Left cardiac atrium (tissue), 4 donors: Measurements from ENCODE around the gene CHD3. TPM values are rescaled to one million over a fixed set of nuclear protein-coding genes. Genes with fewer than 3 reads are reported as not detected.
A peak's percentile ranks its signal among the peaks of the same experiment; 100 is the strongest.
"Not testable (repeated sequence)": the region's sequence is repeated elsewhere in the genome, so short reads cannot be mapped to it uniquely, and the experiment has no call there.

ENCODE experiments used
- ATAC-seq, 2 donors: fragments of 200-7000 bp; cut with Tn5 transposase; one replicate each; pipeline ENCODE4 v1.9.1; 2020; ENCODE audit warnings: mild to moderate bottlenecking in 2 of 2, moderate library complexity in 2 of 2
- DNase-seq: peaks from one replicate; pipeline ENCODE4 v3.0.0-alpha.2; 2020
- intact Hi-C, 2 donors: fragments of 100-400 bp; cut with DNase I; formaldehyde crosslinking; loops; one replicate each; pipeline versions ENCODE4 v1.14.1 to v1.15.1; 2022 to 2023
- total RNA-seq, 2 donors: library from RNA; stranded (reverse); fragmentation: NEBNext Ultra II Directional; extraction: Animal tissue kit (Norgen Biotek cat#: 25700); gene quantifications; one replicate each; pipeline ENCODE4 v1.2.1, GENCODE V29; 2021
- donor health status: DM: no; HTN: yes; CAD: no.
- donor health status: DM: no; HTN: yes; CAD: no; lungs with severe emphysema.
- donor health status: DM: yes; HTN: yes; CAD: no.
- donor health status: Dilated cardiomyopathy.

CHD3 gene
- total RNA-seq, 2 donors from 2014 or later: 24.9 to 32.9 TPM

GRCh38 chr17:7858522-7858810 is 30.1 kb upstream of the CHD3 start:
- DNase-seq (peak; percentile 63), ATAC-seq (peak; percentile 8 to 10)
- intact Hi-C loops: loop anchor here in 1 of 2 donors (5.0 kb wide), 1 partner anchor 36 kb away; no protein-coding TSS in a partner anchor

- intact Hi-C loops: loop anchor here in 1 of 2 donors (5.0 kb wide), 1 partner anchor 37 kb away; no protein-coding TSS in a partner anchor
- ATAC-seq (no peak), DNase-seq (no peak)
Measured at GRCh38 chr17:7859028-7859427, 29.6 kb upstream of the CHD3 start.

- no peak for ATAC-seq
- peak; percentile 42 for DNase-seq
- intact Hi-C loops: loop anchor here in 1 of 2 donors (2.0 to 5.0 kb wide), 3 partner anchors 34 to 179 kb away; no protein-coding TSS in a partner anchor
Measured at GRCh38 chr17:7862692-7863437, 25.7 kb upstream of the CHD3 start.

DNA sequence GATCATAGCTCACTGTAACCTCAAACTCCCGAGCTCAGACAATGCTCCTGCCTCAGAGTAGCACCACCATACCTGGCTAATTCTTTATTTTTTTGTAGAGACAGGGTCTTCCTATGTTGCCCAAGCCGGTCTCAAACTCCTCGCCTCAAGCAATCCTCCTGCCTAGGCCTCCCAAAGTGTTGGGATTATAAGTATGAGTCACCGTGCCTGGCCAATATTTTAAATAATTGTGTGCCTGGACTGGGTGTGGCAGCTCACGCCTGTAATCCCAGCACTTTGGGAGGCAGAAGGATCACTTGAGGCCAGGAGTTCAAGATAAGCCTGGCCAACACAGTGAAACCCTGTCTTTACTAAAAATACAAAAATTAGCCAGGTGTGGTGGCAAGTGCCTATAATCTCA is 24.2 kb upstream of the CHD3 start:
- DNase-seq, ATAC-seq: not testable (repeated sequence)
- intact Hi-C loops: loop anchor here in 1 of 2 donors (5.0 kb wide), 1 partner anchor 178 kb away; no protein-coding TSS in a partner anchor

GRCh38 chr17:7864995-7865650 is 23.5 kb upstream of the CHD3 start:
- intact Hi-C loops: loop anchor here in 1 of 2 donors (5.0 kb wide), 2 partner anchors 177 to 192 kb away; no protein-coding TSS in a partner anchor
- DNase-seq (no peak), ATAC-seq (no peak)

DNA sequence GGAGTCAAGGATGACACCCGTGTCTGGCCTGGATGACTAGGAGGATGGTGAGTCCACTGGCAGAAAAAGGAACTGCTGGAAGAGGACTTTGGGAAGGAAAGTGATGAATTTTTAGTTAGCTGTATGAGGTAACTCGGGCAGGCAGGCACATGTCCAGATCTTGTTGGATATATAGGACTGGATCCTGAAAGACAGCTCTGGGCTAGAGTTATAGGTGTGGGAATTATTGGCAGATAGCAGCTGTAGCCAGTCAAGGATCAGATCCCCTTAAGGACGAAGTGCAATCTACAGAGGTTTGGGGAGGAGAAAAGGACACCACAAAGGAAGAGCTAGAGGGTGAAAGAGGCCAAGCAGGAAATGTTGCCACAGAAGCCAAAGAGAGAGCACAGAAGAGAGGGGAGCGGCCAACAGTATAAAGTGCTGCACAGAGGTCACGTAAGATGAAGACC is 20.7 kb upstream of the CHD3 start:
- ATAC-seq (no peak), DNase-seq (no peak)
- intact Hi-C loops: loop anchor here in 1 of 2 donors (5.0 kb wide), 1 partner anchor 189 kb away; no protein-coding TSS in a partner anchor

- ATAC-seq (no peak), DNase-seq (no peak)
- intact Hi-C loops: loop anchor here in 1 of 2 donors (5.0 kb wide), 1 partner anchor 109 kb away; no protein-coding TSS in a partner anchor
Measured at GRCh38 chr17:7873051-7873450, 15.5 kb upstream of the CHD3 start.

DNA sequence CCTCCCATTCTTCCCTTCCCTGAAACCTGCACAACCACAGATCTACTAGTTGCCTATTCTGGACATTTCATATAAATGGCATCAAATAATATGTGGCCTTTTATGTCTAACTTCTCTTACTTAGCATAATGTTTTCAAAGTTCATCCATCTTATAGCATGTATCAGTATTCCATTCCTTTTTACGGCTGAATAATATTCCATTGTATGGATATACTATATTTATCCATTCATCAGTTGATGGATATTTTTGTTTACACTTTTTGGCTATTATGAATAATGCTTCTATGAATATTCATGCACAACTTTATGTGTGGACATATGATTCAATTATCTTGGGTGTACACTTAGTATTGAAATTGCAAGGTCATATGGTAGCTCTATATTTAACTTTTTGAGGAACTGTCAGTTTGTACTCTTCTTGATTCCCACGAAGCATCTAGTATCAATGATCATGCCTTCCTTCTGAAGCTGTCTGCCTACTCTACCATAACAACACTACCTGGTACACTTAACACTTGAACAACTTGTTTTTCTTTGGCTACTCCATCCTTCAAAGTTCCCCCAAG is 12.7 kb upstream of the CHD3 start:
- no peak for ATAC-seq
- DNase-seq: no peak
- intact Hi-C loops: no loop called here

GRCh38 chr17:7878234-7878633 is 10.4 kb upstream of the CHD3 start:
- intact Hi-C loops: no loop called here
- DNase-seq: no peak
- ATAC-seq: no peak

DNA sequence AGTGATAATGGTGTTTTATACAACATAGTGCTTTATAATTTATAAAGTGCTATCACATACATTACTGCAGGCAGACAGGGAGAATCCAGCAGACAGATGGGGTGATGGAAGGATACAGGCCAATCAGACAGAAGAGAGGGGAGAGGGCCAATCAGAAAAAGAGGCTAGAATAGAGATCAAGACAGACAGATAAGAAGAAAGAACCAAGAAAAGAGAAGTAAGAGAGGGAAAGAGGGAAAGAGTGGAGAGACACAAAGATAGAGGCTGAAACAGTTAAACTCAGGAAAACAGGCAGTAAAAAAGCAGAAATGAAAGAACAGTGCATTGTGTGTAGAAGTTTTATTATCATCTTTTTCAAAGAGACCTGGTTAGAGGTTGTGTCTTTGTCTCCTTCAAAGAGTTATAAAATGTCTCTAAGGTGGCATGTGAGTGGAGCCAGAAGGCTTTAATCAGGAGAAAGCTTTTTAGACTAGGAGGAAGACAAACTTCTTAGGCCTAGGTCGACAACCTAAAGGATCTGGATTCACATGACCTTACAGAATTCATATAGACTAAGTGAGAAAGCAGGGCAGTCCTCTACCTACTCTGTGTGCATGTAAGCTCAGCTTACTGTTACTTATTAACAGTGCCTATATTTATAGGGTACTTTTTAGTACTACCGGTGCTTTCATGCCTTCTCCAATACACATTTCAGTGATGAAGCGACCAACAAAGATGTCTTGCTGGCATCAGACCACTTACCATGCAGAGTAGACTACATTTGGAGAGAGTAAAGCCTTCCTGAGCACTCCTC is 8.3 kb upstream of the CHD3 start:
- ATAC-seq: no peak
- intact Hi-C loops: loop anchor here in 1 of 2 donors (10.0 kb wide), 1 partner anchor 135 kb away; no protein-coding TSS in a partner anchor
- no peak for DNase-seq

DNA sequence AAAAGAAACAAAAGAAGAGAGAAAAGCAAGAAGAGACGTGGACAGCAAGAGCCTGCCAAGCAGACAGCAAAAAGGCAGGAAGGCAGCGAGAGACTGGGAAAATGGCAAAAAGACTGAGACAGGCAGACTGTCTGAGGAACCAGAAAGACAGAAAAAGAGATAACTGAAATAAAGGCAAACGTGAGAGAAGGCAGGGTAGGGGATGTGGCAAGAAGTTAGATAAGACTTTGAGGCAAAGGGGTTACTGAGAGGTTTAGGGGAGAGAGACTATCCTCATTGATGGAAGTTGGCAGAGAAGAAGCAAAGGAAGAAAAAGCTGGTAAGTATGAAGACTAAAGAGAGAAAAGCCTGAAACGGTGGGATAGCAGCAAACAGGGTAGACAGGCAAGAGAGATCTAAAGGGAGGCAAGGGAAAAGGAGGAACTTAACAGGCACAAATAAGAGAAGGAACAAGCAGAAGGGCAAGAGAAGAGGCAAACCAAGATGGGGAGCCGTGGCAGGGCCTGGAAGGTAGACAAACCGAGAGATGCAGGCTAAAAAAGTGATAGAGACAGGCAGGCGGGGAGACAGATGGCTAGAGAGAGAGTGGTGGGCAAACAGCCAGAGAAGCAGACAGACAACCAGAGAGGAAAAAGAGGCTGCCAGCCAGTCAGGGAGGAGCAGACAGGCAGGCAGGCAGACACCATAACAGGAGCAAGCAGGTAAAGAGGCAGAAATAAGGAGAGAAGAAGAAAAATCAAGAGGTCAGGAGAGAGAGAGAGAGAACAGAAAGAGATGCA is 7.1 kb upstream of the CHD3 start:
- intact Hi-C loops: loop anchor here in 1 of 2 donors (10.0 kb wide), 1 partner anchor 137 kb away; no protein-coding TSS in a partner anchor
- peak; percentile 38 for DNase-seq
- ATAC-seq: no peak

- DNase-seq (no peak), ATAC-seq (no peak)
- intact Hi-C loops: loop anchor here in 1 of 2 donors (10.0 kb wide), 1 partner anchor 137 kb away; no protein-coding TSS in a partner anchor
Measured at GRCh38 chr17:7882068-7882467, 6.5 kb upstream of the CHD3 start.

DNA sequence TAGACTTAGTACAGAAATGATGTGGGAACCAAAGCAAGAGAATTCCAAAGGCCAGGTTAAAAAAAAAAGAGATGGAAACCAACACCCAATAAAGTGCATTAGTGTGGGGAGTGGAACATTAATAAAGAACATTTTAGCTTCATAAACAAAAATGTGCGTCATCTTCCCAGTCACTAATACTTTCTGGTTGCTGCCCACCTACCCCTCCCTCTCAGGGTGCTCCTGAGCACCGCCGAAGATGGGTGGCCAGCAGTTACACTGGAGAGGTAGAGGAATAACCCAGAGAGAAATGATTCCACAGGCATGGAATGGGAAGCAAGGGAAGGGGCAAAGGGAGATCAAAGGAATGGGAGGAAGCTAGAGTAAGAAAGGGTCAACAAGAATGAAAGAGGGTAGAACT is 6.0 kb upstream of the CHD3 start:
- DNase-seq (no peak), ATAC-seq (no peak)
- intact Hi-C loops: loop anchor here in 1 of 2 donors (10.0 kb wide), 1 partner anchor 138 kb away; no protein-coding TSS in a partner anchor

- intact Hi-C loops: loop anchor here in 1 of 2 donors (10.0 kb wide), 1 partner anchor 139 kb away; no protein-coding TSS in a partner anchor
- ATAC-seq (no peak), DNase-seq (no peak)
Measured at GRCh38 chr17:7883781-7884386, 4.7 kb upstream of the CHD3 start.

DNA sequence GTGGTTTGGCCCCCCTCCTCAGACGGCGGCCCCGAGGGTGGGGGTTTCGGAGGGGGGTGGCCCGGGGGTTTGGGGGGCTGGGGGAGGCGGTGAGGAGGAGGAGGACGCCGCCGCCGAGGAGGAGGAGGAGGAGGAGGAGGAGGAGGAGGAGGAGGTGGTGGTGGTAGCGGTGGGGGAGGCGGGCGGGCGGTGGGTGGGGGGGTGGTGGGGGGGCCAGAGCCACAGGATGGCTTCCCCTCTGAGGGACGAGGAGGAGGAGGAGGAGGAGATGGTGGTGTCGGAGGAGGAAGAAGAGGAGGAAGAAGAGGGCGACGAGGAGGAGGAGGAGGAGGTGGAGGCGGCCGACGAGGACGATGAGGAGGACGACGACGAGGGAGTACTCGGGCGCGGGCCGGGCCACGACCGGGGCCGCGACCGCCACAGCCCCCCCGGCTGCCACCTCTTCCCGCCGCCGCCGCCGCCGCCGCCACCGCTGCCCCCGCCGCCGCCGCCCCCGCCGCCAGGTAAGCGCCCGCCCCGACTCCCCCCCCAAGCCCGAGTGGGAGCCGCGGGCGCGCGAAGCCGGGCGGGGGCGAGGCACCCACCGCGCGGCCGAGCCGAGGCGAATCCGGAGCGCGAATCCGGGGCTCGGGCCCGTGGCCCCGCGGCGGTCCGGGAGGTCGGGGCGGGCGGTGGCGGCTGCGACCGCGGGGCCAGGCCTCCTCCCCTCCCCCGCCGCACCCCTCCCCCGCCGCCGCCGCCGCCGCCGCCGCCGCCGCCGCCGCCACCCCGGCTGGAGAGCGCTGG is 3.8 kb upstream of the CHD3 start:
- DNase-seq: peak; percentile 35
- ATAC-seq: no peak

DNA sequence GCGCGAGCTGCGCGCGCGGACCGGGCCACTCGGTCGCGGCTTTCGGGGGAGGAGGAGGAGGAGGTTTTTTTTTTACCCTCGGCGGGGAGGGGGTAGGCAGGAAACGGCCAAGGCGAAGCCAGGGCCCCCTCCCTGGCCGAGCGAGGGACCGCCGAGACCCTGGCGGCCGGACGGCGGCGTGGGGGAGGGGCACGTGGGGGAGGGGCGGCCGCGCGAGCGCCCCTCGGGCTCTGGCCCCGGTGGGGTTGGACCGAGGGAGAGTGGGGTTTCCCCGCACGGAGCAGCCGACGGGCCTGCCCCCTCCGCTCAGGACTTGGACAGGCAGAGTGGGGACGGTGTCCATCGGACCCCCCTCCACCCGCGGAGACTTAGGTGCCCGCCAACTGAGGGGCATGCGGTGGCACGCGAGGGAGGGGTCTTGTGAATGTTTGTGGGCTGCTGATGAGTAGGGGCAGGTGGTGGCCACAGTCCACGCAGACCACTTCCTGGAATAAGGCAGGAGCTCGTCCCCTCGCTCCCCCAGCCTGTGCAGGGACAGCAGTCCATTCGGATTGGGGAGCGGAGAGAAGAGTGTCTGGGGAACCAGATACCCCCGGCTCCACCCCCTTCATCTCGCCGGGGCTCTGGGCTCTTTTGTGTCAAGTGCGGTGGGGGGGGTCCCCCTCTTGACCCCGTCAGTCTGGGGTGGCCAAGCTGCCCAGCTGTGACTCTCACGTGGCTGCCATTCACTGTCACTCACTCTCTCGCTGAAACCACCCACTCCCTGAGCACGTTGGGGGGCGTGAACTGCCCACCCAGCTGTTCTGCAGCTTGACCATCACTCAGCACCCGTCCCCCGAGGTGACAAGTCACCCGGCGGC is 3.0 kb upstream of the CHD3 start:
- ATAC-seq (peak in 1 of 2 donors; percentile 1), DNase-seq (peak; percentile 43)
- intact Hi-C loops: loop anchor here in 1 of 2 donors (10.0 kb wide), 1 partner anchor 141 kb away; no protein-coding TSS in a partner anchor

More for the DNA sequence above, 3.8 kb upstream of the CHD3 start:
- intact Hi-C loops: loop anchor here in 1 of 2 donors (10.0 kb wide), 1 partner anchor 140 kb away; no protein-coding TSS in a partner anchor
